Measurements from ENCODE around the gene STARD9.

DNA sequence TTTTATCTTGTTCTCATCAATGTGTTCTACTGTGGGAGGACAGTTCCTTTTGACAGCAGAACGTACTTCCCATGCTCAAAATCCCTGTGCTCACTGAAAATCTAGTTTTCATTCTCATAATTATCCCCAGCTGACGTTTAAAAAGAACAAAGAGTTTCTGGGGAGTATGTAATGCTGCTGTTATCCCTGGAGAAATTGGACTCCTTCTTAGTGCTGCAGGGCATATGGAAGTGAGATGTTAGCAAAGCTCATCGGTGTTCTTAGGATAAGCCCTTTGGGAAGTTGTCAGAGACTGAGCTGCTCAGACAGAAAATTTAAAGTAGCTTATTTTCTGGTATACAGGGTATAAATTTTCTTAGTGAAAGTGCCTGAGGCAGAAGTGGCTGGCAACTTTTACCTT lies 95.0 kb downstream of the STARD9 start:
- TF ChIP-seq, protein P1, sequence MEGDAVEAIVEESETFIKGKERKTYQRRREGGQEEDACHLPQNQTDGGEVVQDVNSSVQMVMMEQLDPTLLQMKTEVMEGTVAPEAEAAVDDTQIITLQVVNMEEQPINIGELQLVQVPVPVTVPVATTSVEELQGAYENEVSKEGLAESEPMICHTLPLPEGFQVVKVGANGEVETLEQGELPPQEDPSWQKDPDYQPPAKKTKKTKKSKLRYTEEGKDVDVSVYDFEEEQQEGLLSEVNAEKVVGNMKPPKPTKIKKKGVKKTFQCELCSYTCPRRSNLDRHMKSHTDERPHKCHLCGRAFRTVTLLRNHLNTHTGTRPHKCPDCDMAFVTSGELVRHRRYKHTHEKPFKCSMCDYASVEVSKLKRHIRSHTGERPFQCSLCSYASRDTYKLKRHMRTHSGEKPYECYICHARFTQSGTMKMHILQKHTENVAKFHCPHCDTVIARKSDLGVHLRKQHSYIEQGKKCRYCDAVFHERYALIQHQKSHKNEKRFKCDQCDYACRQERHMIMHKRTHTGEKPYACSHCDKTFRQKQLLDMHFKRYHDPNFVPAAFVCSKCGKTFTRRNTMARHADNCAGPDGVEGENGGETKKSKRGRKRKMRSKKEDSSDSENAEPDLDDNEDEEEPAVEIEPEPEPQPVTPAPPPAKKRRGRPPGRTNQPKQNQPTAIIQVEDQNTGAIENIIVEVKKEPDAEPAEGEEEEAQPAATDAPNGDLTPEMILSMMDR (conservative IDR thresholded peaks at IDR 0.05) = no peak
- TF ChIP-seq ZFX (IDR thresholded peaks at IDR 0.05) = no peak
